CD4-positive, alpha-beta T cell (primary cell): ENCODE measurements around the gene VIPR2. TPM values are rescaled to one million over a fixed set of nuclear protein-coding genes. Genes with fewer than 3 reads are reported as not detected.

Experiments used
- ATAC-seq: fragments of 200-7000 bp; cut with Tn5 transposase; one replicate; pipeline ENCODE4 v1.10.0; 2022; ENCODE audit warnings: mild to moderate bottlenecking; ENCODE audit not compliant: poor library complexity
- CTCF ChIA-PET: fragments of 350-600 bp; sonication (Branson Sonifier 250); formaldehyde crosslinking; loops from one replicate; lab custom pipeline; 2021; ENCODE audit warnings: antibody characterized with exemption, inconsistent platforms; lab: Charles Lee
- POLR2A ChIA-PET: fragments of 350-600 bp; sonication (Branson Sonifier 250); formaldehyde crosslinking; loops from one replicate; lab custom pipeline; 2021; ENCODE audit warnings: antibody characterized with exemption, inconsistent platforms; lab: Charles Lee
- DNase-seq, 14 experiments: peaks; one replicate each; pipeline ENCODE4 v3.0.0-alpha.2; 2013 to 2020; ENCODE audit warnings: mixed read lengths in 2 of 14
- H3K27ac ChIP-seq, 2 donors: one replicate each; pipeline versions ENCODE4 v1.5.1 to v1.7.0; 2013; ENCODE audit warnings: low read length in 2 of 2, low read depth in 1 of 2, mild to moderate bottlenecking in 1 of 2
- H3K27me3 ChIP-seq, 2 experiments: 1 replicate in 1 of 2; 2 replicates in 1 of 2; pipeline versions ENCODE4 v1.6.1 to v1.7.0; 2013; ENCODE audit warnings: low read length in 2 of 2, control low read depth in 1 of 2, mild to moderate bottlenecking in 1 of 2, moderate library complexity in 1 of 2; ENCODE audit not compliant: insufficient read depth in 2 of 2, control insufficient read depth in 1 of 2
- H3K36me3 ChIP-seq: one replicate; pipeline ENCODE4 v1.6.1; 2013; ENCODE audit warnings: low read length, control low read depth; ENCODE audit not compliant: insufficient read depth
- H3K4me1 ChIP-seq: one replicate; pipeline ENCODE4 v1.6.1; 2013; ENCODE audit warnings: low read length, control low read depth; ENCODE audit not compliant: insufficient read depth
- H3K4me3 ChIP-seq: one replicate; pipeline ENCODE4 v1.5.1; 2013; ENCODE audit warnings: mild to moderate bottlenecking, low read length, moderate library complexity
- H3K9me3 ChIP-seq, 2 experiments: 1 replicate in 1 of 2; 2 replicates in 1 of 2; pipeline versions ENCODE4 v1.6.1 to v1.7.0; 2013; ENCODE audit warnings: low read length in 2 of 2, mild to moderate bottlenecking in 2 of 2, control low read depth in 1 of 2, moderate library complexity in 1 of 2; ENCODE audit not compliant: control insufficient read depth in 1 of 2, insufficient read depth in 1 of 2
- H3K27ac Mint-ChIP-seq: one replicate; pipeline ENCODE4 v1.8.0; 2020; ENCODE audit warnings: mixed read lengths
- H3K27me3 Mint-ChIP-seq: one replicate; pipeline ENCODE4 v1.8.0; 2021; ENCODE audit warnings: mixed read lengths
- H3K36me3 Mint-ChIP-seq: one replicate; pipeline ENCODE4 v1.8.0; 2021; ENCODE audit warnings: low read depth, mixed read lengths
- H3K4me1 Mint-ChIP-seq: one replicate; pipeline ENCODE4 v1.8.0; 2021; ENCODE audit warnings: low read depth, mixed read lengths
- H3K4me3 Mint-ChIP-seq: one replicate; pipeline ENCODE4 v1.8.0; 2020; ENCODE audit warnings: mild to moderate bottlenecking, mixed read lengths
- H3K9me3 Mint-ChIP-seq: one replicate; pipeline ENCODE4 v1.8.0; 2020; ENCODE audit warnings: mixed read lengths
- intact Hi-C, 2 experiments: fragments of 100-400 bp; cut with DNase I in 1 of 2; cut with micrococcal nuclease in 1 of 2; formaldehyde crosslinking; loops; one replicate each; pipeline versions ENCODE4 v1.15.1 to v1.9.0; 2023 to 2025; cut with DNase I, micrococcal nuclease
- total RNA-seq, 174 experiments: library from RNA in 2 of 174; stranded (reverse) in 2 of 174; gene quantifications; one replicate each; pipeline ENCODE4 v1.2.3 and lab custom pipeline; 2021 to 2026
- TF ChIP-seq, protein P1 (sequence below): fragments of 200-600 bp; IDR thresholded peaks from one replicate; pipeline ENCODE4 v1.8.0; 2022; ENCODE audit warnings: antibody characterized with exemption, mild to moderate bottlenecking

Gene VIPR2
- total RNA-seq, 2 experiments from 2014 or later = 0.59 to 0.80 TPM

- peaks cover 4% of the 10 kb centered on the region for H3K4me1 ChIP-seq
- H3K9me3 ChIP-seq = peaks cover 0 to 11% of the 10 kb centered on the region in 2 experiments
- ATAC-seq (no peak), DNase-seq (no peak)
- POLR2A ChIA-PET = no interaction called here
- H3K4me1 Mint-ChIP-seq = peaks cover 10% of the 10 kb centered on the region
- no peaks in the 10 kb centered on the region for H3K36me3 Mint-ChIP-seq
- CTCF ChIA-PET = no interaction called here
- intact Hi-C loops = no loop called here
- no peaks in the 10 kb centered on the region for H3K27me3 Mint-ChIP-seq
- H3K9me3 Mint-ChIP-seq = no peaks in the 10 kb centered on the region
- no peak overlapping the region for H3K27ac Mint-ChIP-seq
- H3K36me3 ChIP-seq = no peaks in the 10 kb centered on the region
- H3K4me3 ChIP-seq = no peak overlapping the region
- no peak overlapping the region for H3K4me3 Mint-ChIP-seq
- TF ChIP-seq, protein P1, sequence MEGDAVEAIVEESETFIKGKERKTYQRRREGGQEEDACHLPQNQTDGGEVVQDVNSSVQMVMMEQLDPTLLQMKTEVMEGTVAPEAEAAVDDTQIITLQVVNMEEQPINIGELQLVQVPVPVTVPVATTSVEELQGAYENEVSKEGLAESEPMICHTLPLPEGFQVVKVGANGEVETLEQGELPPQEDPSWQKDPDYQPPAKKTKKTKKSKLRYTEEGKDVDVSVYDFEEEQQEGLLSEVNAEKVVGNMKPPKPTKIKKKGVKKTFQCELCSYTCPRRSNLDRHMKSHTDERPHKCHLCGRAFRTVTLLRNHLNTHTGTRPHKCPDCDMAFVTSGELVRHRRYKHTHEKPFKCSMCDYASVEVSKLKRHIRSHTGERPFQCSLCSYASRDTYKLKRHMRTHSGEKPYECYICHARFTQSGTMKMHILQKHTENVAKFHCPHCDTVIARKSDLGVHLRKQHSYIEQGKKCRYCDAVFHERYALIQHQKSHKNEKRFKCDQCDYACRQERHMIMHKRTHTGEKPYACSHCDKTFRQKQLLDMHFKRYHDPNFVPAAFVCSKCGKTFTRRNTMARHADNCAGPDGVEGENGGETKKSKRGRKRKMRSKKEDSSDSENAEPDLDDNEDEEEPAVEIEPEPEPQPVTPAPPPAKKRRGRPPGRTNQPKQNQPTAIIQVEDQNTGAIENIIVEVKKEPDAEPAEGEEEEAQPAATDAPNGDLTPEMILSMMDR = no peak
- no peak overlapping the region for H3K27ac ChIP-seq
- H3K27me3 ChIP-seq = no peaks in the 10 kb centered on the region
Observed at GRCh38 chr7:159063046-159063840, 81.4 kb downstream of the VIPR2 start.

GRCh38 chr7:159062569-159062968 is 82.1 kb downstream of the VIPR2 start:
- intact Hi-C loops = no loop called here

GRCh38 chr7:159061674-159062212 is 82.9 kb downstream of the VIPR2 start:
- Mint-ChIP-seq H3K27ac (no peak overlapping the region), H3K36me3 (no peaks in the 10 kb centered on the region), H3K4me3 (no peak overlapping the region), H3K9me3 (no peaks in the 10 kb centered on the region), H3K27me3 (no peaks in the 10 kb centered on the region), H3K4me1 (no peaks in the 10 kb centered on the region)
- TF ChIP-seq, protein P1 = no peak
- POLR2A ChIA-PET = no interaction called here
- intact Hi-C loops = no loop called here
- no peak for DNase-seq
- CTCF ChIA-PET = no interaction called here
- Histone ChIP-seq H3K4me3 (no peak overlapping the region), H3K27me3 (no peaks in the 10 kb centered on the region), H3K4me1 (no peaks in the 10 kb centered on the region), H3K9me3 (peaks cover 0 to 11% of the 10 kb centered on the region in 2 experiments), H3K36me3 (no peaks in the 10 kb centered on the region), H3K27ac (no peak overlapping the region)
- ATAC-seq = no peak

More at GRCh38 chr7:159062569-159062968, 82.1 kb downstream of the VIPR2 start:
- no peaks in the 10 kb centered on the region for H3K36me3 ChIP-seq
- no peak overlapping the region for H3K27ac ChIP-seq
- Mint-ChIP-seq H3K9me3 (no peaks in the 10 kb centered on the region), H3K4me3 (no peak overlapping the region), H3K36me3 (no peaks in the 10 kb centered on the region), H3K27ac (no peak overlapping the region), H3K4me1 (peaks cover 3% of the 10 kb centered on the region), H3K27me3 (no peaks in the 10 kb centered on the region)
- H3K9me3 ChIP-seq = peaks cover 0 to 11% of the 10 kb centered on the region in 2 experiments
- DNase-seq (no peak), ATAC-seq (no peak)
- CTCF ChIA-PET = no interaction called here
- POLR2A ChIA-PET = no interaction called here
- TF ChIP-seq, protein P1 = no peak
- H3K4me1 ChIP-seq = no peaks in the 10 kb centered on the region
- no peaks in the 10 kb centered on the region for H3K27me3 ChIP-seq
- H3K4me3 ChIP-seq = no peak overlapping the region
